ENCODE measurements around the gene LGALS8. TPM values are rescaled to one million over a fixed set of nuclear protein-coding genes. Genes with fewer than 3 reads are reported as not detected.
A peak's percentile ranks its signal among the peaks of the same experiment; 100 is the strongest.

The LGALS8 gene
- total RNA-seq, 1 experiment from 2014 or later: 16.8 TPM

GRCh38 chr1:236543065-236543669, 19.4 kb downstream of the LGALS8 start:
- H3K4me3 ChIP-seq (ENCODE audit: insufficient read depth, low read depth, low read length): no peak overlapping the region
- H3K27me3 ChIP-seq (ENCODE audit: control insufficient read depth, insufficient read depth, low read length): no peaks in the 10 kb centered on the region
- peak; percentile 65 for DNase-seq
- H3K36me3 ChIP-seq (replicated peaks; ENCODE audit: control insufficient read depth, insufficient read depth, low read length): peaks cover 11% of the 10 kb centered on the region

- H3K27me3 ChIP-seq (ENCODE audit: control insufficient read depth, insufficient read depth, low read length): no peaks in the 10 kb centered on the region
- DNase-seq: no peak
- no peak overlapping the region for H3K4me3 ChIP-seq (ENCODE audit: insufficient read depth, low read depth, low read length)
- H3K36me3 ChIP-seq (replicated peaks; ENCODE audit: control insufficient read depth, insufficient read depth, low read length): peaks cover 21% of the 10 kb centered on the region
Measured at GRCh38 chr1:236545621-236546169, 21.9 kb downstream of the LGALS8 start.

GRCh38 chr1:236548452-236548851, 24.7 kb downstream of the LGALS8 start:
- H3K36me3 ChIP-seq (replicated peaks; ENCODE audit: control insufficient read depth, insufficient read depth, low read length): peaks cover 31% of the 10 kb centered on the region
- DNase-seq: no peak
- H3K4me3 ChIP-seq (ENCODE audit: insufficient read depth, low read depth, low read length): no peak overlapping the region
- H3K27me3 ChIP-seq (ENCODE audit: control insufficient read depth, insufficient read depth, low read length): no peaks in the 10 kb centered on the region

GRCh38 chr1:236550961-236551851, 27.4 kb downstream of the LGALS8 start:
- no peak overlapping the region for H3K4me3 ChIP-seq (ENCODE audit: insufficient read depth, low read depth, low read length)
- no peaks in the 10 kb centered on the region for H3K27me3 ChIP-seq (ENCODE audit: control insufficient read depth, insufficient read depth, low read length)
- no peak for DNase-seq
- peaks cover 42% of the 10 kb centered on the region for H3K36me3 ChIP-seq (replicated peaks; ENCODE audit: control insufficient read depth, insufficient read depth, low read length)

- H3K4me3 ChIP-seq (ENCODE audit: insufficient read depth, low read depth, low read length): no peak overlapping the region
- H3K36me3 ChIP-seq (replicated peaks; ENCODE audit: control insufficient read depth, insufficient read depth, low read length): peaks cover 46% of the 10 kb centered on the region
- DNase-seq: no peak
- no peaks in the 10 kb centered on the region for H3K27me3 ChIP-seq (ENCODE audit: control insufficient read depth, insufficient read depth, low read length)
Measured at GRCh38 chr1:236552096-236552495, 28.3 kb downstream of the LGALS8 start.

GRCh38 chr1:236552901-236553300, 29.1 kb downstream of the LGALS8 start:
- Histone ChIP-seq H3K4me3 (ENCODE audit: insufficient read depth, low read depth, low read length) (no peak overlapping the region), H3K36me3 (replicated peaks; ENCODE audit: control insufficient read depth, insufficient read depth, low read length) (peaks cover 49% of the 10 kb centered on the region), H3K27me3 (ENCODE audit: control insufficient read depth, insufficient read depth, low read length) (no peaks in the 10 kb centered on the region)
- DNase-seq: no peak

- DNase-seq: no peak
- Histone ChIP-seq H3K4me3 (ENCODE audit: insufficient read depth, low read depth, low read length) (no peak overlapping the region), H3K27me3 (ENCODE audit: control insufficient read depth, insufficient read depth, low read length) (no peaks in the 10 kb centered on the region), H3K36me3 (replicated peaks; ENCODE audit: control insufficient read depth, insufficient read depth, low read length) (peaks cover 50% of the 10 kb centered on the region)
Measured at GRCh38 chr1:236553370-236553769, 29.6 kb downstream of the LGALS8 start.

- Histone ChIP-seq H3K4me3 (ENCODE audit: insufficient read depth, low read depth, low read length) (no peak overlapping the region), H3K27me3 (ENCODE audit: control insufficient read depth, insufficient read depth, low read length) (no peaks in the 10 kb centered on the region), H3K36me3 (replicated peaks; ENCODE audit: control insufficient read depth, insufficient read depth, low read length) (peaks cover 44% of the 10 kb centered on the region)
- no peak for DNase-seq
Measured at GRCh38 chr1:236556606-236557005, 32.8 kb downstream of the LGALS8 start.

GRCh38 chr1:236558081-236558480, 34.3 kb downstream of the LGALS8 start:
- H3K27me3 ChIP-seq (ENCODE audit: control insufficient read depth, insufficient read depth, low read length): no peaks in the 10 kb centered on the region
- H3K36me3 ChIP-seq (replicated peaks; ENCODE audit: control insufficient read depth, insufficient read depth, low read length): peaks cover 39% of the 10 kb centered on the region
- no peak overlapping the region for H3K4me3 ChIP-seq (ENCODE audit: insufficient read depth, low read depth, low read length)
- no peak for DNase-seq

GRCh38 chr1:236558846-236559245, 35.1 kb downstream of the LGALS8 start:
- H3K4me3 ChIP-seq (ENCODE audit: insufficient read depth, low read depth, low read length): no peak overlapping the region
- DNase-seq: no peak
- peaks cover 39% of the 10 kb centered on the region for H3K36me3 ChIP-seq (replicated peaks; ENCODE audit: control insufficient read depth, insufficient read depth, low read length)
- no peaks in the 10 kb centered on the region for H3K27me3 ChIP-seq (ENCODE audit: control insufficient read depth, insufficient read depth, low read length)

- no peaks in the 10 kb centered on the region for H3K27me3 ChIP-seq (ENCODE audit: control insufficient read depth, insufficient read depth, low read length)
- no peak for DNase-seq
- H3K4me3 ChIP-seq (ENCODE audit: insufficient read depth, low read depth, low read length): no peak overlapping the region
- peaks cover 45% of the 10 kb centered on the region for H3K36me3 ChIP-seq (replicated peaks; ENCODE audit: control insufficient read depth, insufficient read depth, low read length)
Measured at GRCh38 chr1:236560213-236560771, 36.5 kb downstream of the LGALS8 start.

GRCh38 chr1:236561976-236562375, 38.2 kb downstream of the LGALS8 start:
- DNase-seq: no peak
- Histone ChIP-seq H3K36me3 (replicated peaks; ENCODE audit: control insufficient read depth, insufficient read depth, low read length) (peaks cover 41% of the 10 kb centered on the region), H3K27me3 (ENCODE audit: control insufficient read depth, insufficient read depth, low read length) (no peaks in the 10 kb centered on the region), H3K4me3 (ENCODE audit: insufficient read depth, low read depth, low read length) (no peak overlapping the region)

- no peak for DNase-seq
- H3K4me3 ChIP-seq (ENCODE audit: insufficient read depth, low read depth, low read length): no peak overlapping the region
- H3K36me3 ChIP-seq (replicated peaks; ENCODE audit: control insufficient read depth, insufficient read depth, low read length): peaks cover 38% of the 10 kb centered on the region
- no peaks in the 10 kb centered on the region for H3K27me3 ChIP-seq (ENCODE audit: control insufficient read depth, insufficient read depth, low read length)
Measured at GRCh38 chr1:236565530-236565929, 41.7 kb downstream of the LGALS8 start.

GRCh38 chr1:236568285-236568894, 44.6 kb downstream of the LGALS8 start:
- no peak for DNase-seq
- no peaks in the 10 kb centered on the region for H3K27me3 ChIP-seq (ENCODE audit: control insufficient read depth, insufficient read depth, low read length)
- no peak overlapping the region for H3K4me3 ChIP-seq (ENCODE audit: insufficient read depth, low read depth, low read length)
- peaks cover 45% of the 10 kb centered on the region for H3K36me3 ChIP-seq (replicated peaks; ENCODE audit: control insufficient read depth, insufficient read depth, low read length)
